ENCODE data around the gene VILL.

The VILL gene

DNA sequence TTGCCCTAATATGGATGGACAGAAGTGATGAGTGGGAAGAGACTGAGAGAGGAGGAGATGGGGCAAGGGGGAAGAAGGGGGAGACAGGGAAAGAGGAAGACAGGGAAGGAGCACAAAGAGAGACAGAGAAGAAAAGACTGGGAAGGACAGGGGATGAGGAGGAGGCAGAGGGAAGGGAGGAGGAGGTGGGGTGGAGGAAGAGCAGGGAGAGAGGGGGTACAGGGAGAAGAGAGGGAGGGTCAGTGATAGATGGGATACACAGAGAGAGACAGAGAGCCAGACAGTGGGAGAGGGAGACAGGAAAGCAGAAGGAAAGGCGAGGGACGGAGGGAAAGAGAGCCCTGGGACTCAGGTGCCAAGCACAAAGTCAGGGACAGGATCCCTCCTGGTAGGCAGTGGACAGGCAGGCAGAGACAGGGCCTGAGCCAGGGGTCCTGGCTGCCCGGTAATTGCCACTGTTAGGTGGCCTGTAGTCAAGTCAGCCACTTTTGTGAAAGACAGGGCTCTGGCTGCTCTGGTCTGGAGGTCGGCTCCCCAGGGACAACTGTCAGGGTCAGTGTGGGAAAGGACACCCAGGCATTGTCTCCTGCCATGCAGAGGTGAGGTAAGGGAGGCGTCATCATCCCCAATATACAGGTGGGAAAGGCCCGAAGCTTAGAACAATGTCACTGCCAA, 9.8 kb downstream of the VILL start:
- Histone ChIP-seq H3K36me3 (peaks cover under 1% of the 10 kb centered on the region), H3K4me1 (ENCODE audit: control insufficient read depth in 1 of 2, insufficient read depth in 1 of 2, low read depth in 1 of 2, low read length in 1 of 2) (peaks cover 45 to 46% of the 10 kb centered on the region in 2 experiments), H3K27me3 (no peaks in the 10 kb centered on the region), H3K4me3 (ENCODE audit: low read depth in 1 of 2, low read length in 1 of 2) (no peak overlapping the region), H3K27ac (peak overlapping the region; percentile 96), H3K9me3 (no peaks in the 10 kb centered on the region)
- TF ChIP-seq, protein P1, sequence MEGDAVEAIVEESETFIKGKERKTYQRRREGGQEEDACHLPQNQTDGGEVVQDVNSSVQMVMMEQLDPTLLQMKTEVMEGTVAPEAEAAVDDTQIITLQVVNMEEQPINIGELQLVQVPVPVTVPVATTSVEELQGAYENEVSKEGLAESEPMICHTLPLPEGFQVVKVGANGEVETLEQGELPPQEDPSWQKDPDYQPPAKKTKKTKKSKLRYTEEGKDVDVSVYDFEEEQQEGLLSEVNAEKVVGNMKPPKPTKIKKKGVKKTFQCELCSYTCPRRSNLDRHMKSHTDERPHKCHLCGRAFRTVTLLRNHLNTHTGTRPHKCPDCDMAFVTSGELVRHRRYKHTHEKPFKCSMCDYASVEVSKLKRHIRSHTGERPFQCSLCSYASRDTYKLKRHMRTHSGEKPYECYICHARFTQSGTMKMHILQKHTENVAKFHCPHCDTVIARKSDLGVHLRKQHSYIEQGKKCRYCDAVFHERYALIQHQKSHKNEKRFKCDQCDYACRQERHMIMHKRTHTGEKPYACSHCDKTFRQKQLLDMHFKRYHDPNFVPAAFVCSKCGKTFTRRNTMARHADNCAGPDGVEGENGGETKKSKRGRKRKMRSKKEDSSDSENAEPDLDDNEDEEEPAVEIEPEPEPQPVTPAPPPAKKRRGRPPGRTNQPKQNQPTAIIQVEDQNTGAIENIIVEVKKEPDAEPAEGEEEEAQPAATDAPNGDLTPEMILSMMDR (IDR thresholded peaks at IDR 0.05) = no peak

DNA sequence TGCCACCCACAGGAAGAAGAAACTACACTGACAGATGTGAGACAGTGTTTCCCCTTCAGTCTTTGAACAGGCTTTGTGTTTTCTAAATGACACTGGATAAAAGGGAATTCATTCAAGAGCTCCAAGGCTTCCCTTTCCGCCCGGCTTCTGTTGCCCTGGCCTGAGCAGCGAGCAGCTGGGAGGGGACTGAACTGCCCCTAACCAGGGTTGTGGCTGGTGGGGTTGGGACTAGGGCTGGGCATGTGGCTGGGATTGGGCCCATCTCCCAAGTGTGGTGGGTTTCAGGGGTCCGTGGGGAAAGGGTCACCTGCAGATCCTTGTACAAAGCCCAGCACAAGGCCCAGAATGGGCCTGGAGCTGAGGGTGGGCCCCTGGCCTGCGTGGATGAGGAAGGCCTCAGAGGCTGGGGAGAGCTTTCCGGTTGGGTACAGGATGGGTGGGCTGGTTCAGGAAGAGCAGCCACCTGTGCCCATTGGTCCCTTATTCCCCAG, 10.4 kb downstream of the VILL start:
- peaks cover 7% of the 10 kb centered on the region for H3K36me3 ChIP-seq

DNA sequence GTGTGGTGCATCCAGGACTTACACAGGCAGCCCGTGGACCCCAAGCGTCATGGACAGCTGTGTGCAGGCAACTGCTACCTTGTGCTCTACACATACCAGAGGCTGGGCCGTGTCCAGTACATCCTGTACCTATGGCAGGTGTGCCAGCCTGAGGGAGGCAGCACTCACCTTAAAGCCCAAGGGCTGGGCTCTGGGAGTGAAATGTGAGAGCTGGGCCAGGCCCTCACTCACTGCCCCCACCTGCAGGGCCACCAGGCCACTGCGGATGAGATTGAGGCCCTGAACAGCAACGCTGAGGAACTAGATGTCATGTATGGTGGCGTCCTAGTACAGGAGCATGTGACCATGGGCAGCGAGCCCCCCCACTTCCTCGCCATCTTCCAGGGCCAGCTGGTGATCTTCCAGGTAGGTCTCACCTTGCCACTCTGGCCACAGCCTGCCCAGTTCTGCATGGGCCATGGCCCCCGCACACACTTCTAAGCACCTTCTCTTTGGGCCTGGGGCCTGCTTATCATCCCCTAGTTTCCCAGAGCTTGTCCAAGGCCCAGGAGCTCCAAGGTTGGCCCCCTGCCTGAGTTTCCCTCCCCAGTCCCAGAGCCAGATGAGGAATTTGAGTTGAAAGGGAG, 11.0 kb downstream of the VILL start:
- TF ChIP-seq, protein P1 (IDR thresholded peaks at IDR 0.05) = no peak
- Histone ChIP-seq H3K36me3 (peaks cover 13% of the 10 kb centered on the region), H3K27me3 (no peaks in the 10 kb centered on the region), H3K9me3 (no peaks in the 10 kb centered on the region), H3K4me1 (ENCODE audit: control insufficient read depth in 1 of 2, insufficient read depth in 1 of 2, low read depth in 1 of 2, low read length in 1 of 2) (peaks cover 40 to 43% of the 10 kb centered on the region in 2 experiments), H3K27ac (no peak overlapping the region), H3K4me3 (ENCODE audit: low read depth in 1 of 2, low read length in 1 of 2) (no peak overlapping the region)

More for the DNA sequence above, 10.4 kb downstream of the VILL start:
- TF ChIP-seq, protein P1 (IDR thresholded peaks at IDR 0.05) = no peak
- no peak overlapping the region for H3K4me3 ChIP-seq (ENCODE audit: low read depth in 1 of 2, low read length in 1 of 2)
- no peak overlapping the region for H3K27ac ChIP-seq
- H3K9me3 ChIP-seq = no peaks in the 10 kb centered on the region
- H3K27me3 ChIP-seq = no peaks in the 10 kb centered on the region
- H3K4me1 ChIP-seq (ENCODE audit: control insufficient read depth in 1 of 2, insufficient read depth in 1 of 2, low read depth in 1 of 2, low read length in 1 of 2) = peaks cover 40 to 43% of the 10 kb centered on the region in 2 experiments

DNA sequence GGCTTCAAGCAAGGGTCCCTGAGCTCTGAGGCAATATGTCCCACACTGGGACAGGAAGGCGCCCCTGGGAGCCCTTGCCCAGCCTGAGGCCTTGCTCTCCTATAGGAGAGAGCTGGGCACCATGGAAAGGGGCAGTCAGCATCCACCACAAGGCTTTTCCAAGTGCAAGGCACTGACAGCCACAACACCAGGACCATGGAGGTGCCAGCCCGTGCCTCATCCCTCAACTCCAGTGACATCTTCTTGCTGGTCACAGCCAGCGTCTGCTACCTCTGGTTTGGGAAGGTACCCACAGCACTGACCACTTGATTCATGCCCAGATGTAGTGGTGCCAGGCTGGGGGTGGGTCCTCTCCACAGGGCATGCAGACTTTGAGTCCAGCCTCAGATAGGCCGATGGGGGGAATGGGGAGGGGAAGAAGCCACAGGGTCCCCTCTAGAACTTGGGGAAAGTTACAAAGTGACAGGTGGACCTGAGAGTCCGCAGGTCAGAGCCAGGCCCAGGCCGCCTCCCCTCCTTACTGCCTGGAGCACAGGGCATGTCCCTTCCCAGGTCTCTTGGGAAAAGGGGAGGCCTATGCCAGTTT, 11.8 kb downstream of the VILL start:
- Histone ChIP-seq H3K4me3 (ENCODE audit: low read depth in 1 of 2, low read length in 1 of 2) (no peak overlapping the region), H3K4me1 (ENCODE audit: control insufficient read depth in 1 of 2, insufficient read depth in 1 of 2, low read depth in 1 of 2, low read length in 1 of 2) (peaks cover 32 to 34% of the 10 kb centered on the region in 2 experiments), H3K36me3 (peaks cover 21% of the 10 kb centered on the region), H3K27ac (no peak overlapping the region), H3K27me3 (no peaks in the 10 kb centered on the region), H3K9me3 (no peaks in the 10 kb centered on the region)
- TF ChIP-seq, protein P1 (IDR thresholded peaks at IDR 0.05) = no peak

DNA sequence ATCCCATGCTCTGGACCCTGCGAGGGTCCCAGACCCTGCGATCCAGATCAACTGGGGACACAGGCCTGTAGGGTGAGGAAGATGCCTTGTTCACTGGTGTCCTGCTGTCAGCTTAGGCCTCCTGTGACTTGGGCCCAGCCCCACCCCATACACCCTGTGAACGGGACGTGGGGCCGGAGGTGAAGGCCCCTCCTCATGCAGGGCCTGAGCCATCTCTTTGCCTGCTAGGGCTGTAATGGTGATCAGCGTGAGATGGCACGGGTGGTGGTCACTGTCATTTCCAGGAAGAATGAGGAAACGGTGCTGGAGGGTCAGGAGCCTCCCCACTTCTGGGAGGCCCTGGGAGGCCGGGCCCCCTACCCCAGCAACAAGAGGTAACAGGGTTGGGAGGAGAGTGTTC, 12.4 kb downstream of the VILL start:
- TF ChIP-seq, protein P1 (IDR thresholded peaks at IDR 0.05) = no peak
- Histone ChIP-seq H3K36me3 (peaks cover 26% of the 10 kb centered on the region), H3K27ac (peak overlapping the region; percentile 52), H3K9me3 (no peaks in the 10 kb centered on the region), H3K27me3 (no peaks in the 10 kb centered on the region), H3K4me1 (ENCODE audit: control insufficient read depth in 1 of 2, insufficient read depth in 1 of 2, low read depth in 1 of 2, low read length in 1 of 2) (peaks cover 27 to 29% of the 10 kb centered on the region in 2 experiments), H3K4me3 (ENCODE audit: low read depth in 1 of 2, low read length in 1 of 2) (no peak overlapping the region)

Measured in neutrophil (primary cell).